Loucy (cell line): ENCODE measurements around the gene LIN52.

ENCODE experiments used
- H2AFZ ChIP-seq: fragments of 200-600 bp; sonication (generic); 2 replicates; pipeline ENCODE4 v1.6.0; 2016; ENCODE audit warnings: antibody characterized with exemption, mild to moderate bottlenecking, low read length, moderate library complexity
- H3F3A ChIP-seq: fragments of 200-600 bp; 2 replicates; pipeline ENCODE4 v1.6.0; 2016; ENCODE audit warnings: antibody characterized with exemption, low read depth, mild to moderate bottlenecking
- H3K27me3 ChIP-seq: fragments of 200-600 bp; sonication (generic); 2 replicates; pipeline ENCODE4 v1.6.1; 2014; ENCODE audit warnings: low read length, mild to moderate bottlenecking; ENCODE audit not compliant: insufficient read depth, poor library complexity, severe bottlenecking
- H3K36me3 ChIP-seq: fragments of 200-600 bp; sonication (generic); 2 replicates; pipeline ENCODE4 v1.6.1; 2016; ENCODE audit warnings: low read length; ENCODE audit not compliant: insufficient read depth
- H3K4me1 ChIP-seq: fragments of 200-600 bp; sonication (generic); 2 replicates; pipeline ENCODE4 v1.5.1; 2014; ENCODE audit warnings: low read length, mild to moderate bottlenecking; ENCODE audit not compliant: insufficient read depth, poor library complexity, severe bottlenecking
- H3K4me2 ChIP-seq: fragments of 200-600 bp; sonication (generic); 2 replicates; pipeline ENCODE4 v1.6.0; 2014; ENCODE audit warnings: antibody characterized with exemption, low read length, low read depth, mild to moderate bottlenecking; ENCODE audit not compliant: poor library complexity, severe bottlenecking
- H3K4me3 ChIP-seq: fragments of 200-600 bp; sonication (generic); 2 replicates; pipeline ENCODE4 v1.5.1; 2014; ENCODE audit warnings: low read length, mild to moderate bottlenecking, mixed read lengths; ENCODE audit not compliant: poor library complexity, severe bottlenecking
- H3K79me2 ChIP-seq: fragments of 200-600 bp; sonication (generic); 2 replicates; pipeline ENCODE4 v1.6.1; 2014; ENCODE audit warnings: low read length; ENCODE audit not compliant: insufficient read depth
- H3K9ac ChIP-seq: fragments of 200-600 bp; sonication (generic); 2 replicates; pipeline ENCODE4 v1.6.0; 2014; ENCODE audit warnings: mild to moderate bottlenecking, low read depth, low read length, moderate library complexity; ENCODE audit not compliant: poor library complexity, severe bottlenecking
- H3K9me2 ChIP-seq: fragments of 200-600 bp; sonication (generic); replicated peaks from 2 replicates; pipeline ENCODE4 v1.6.1; 2016; ENCODE audit warnings: low read depth, low read length, mixed read lengths
- H3K9me3 ChIP-seq: fragments of 200-600 bp; sonication (generic); 2 replicates; pipeline ENCODE4 v1.6.1; 2014; ENCODE audit warnings: mild to moderate bottlenecking, antibody characterized with exemption, low read length, low read depth; ENCODE audit not compliant: insufficient read depth
- H4K20me1 ChIP-seq: fragments of 200-600 bp; sonication (generic); 2 replicates; pipeline ENCODE4 v1.6.0; 2014; ENCODE audit warnings: antibody characterized with exemption, low read length, mild to moderate bottlenecking; ENCODE audit not compliant: insufficient read depth, poor library complexity, severe bottlenecking
- CTCF ChIP-seq: fragments of 200-600 bp; sonication (generic); conservative IDR thresholded peaks from 2 replicates; pipeline ENCODE4 v1.5.1; 2014; ENCODE audit warnings: mild to moderate bottlenecking, antibody characterized with exemption, low read length
- EZH2phosphoT487 ChIP-seq: fragments of 200-600 bp; IDR thresholded peaks from 2 replicates; pipeline ENCODE4 v1.6.1; 2018; ENCODE audit warnings: antibody characterized with exemption, mild to moderate bottlenecking, moderate library complexity, borderline replicate concordance

The LIN52 gene

DNA sequence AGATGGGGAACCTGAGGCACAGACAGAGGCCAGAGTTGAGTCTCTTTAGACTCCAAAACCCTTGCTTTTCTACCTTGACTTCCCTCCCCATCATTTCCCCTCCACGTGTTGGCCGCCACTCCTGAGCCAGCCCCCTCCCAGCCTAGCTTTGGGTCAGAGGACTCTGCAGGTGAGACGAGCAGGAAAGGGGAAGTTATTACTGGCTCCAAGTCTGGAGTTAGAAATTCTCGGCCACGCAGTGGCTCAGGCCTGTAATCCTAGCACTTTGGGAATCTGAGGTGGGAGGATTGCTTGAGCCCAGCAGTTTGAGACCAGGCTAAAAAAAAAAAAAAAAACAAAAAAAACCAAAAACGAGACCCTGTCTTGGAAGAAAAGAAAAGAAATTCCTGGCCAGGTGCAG, 163.3 kb downstream of the LIN52 start:
- Histone ChIP-seq H3K9me2 (no peaks in the 10 kb centered on the region), H3K9me3 (no peaks in the 10 kb centered on the region), H3F3A (no peaks in the 10 kb centered on the region), H2AFZ (no peak overlapping the region), H3K36me3 (no peaks in the 10 kb centered on the region), H3K27me3 (no peaks in the 10 kb centered on the region), H3K4me2 (no peak overlapping the region), H3K9ac (no peak overlapping the region), H3K4me1 (no peaks in the 10 kb centered on the region), H3K4me3 (no peak overlapping the region), H3K79me2 (no peaks in the 10 kb centered on the region), H4K20me1 (no peaks in the 10 kb centered on the region)
- TF ChIP-seq CTCF = no peak
- TF ChIP-seq EZH2phosphoT487 = no peak

- Histone ChIP-seq H3F3A (no peaks in the 10 kb centered on the region), H3K4me3 (no peak overlapping the region), H3K36me3 (no peaks in the 10 kb centered on the region), H4K20me1 (no peaks in the 10 kb centered on the region), H3K9me2 (no peaks in the 10 kb centered on the region), H2AFZ (no peak overlapping the region), H3K4me2 (no peak overlapping the region), H3K79me2 (no peaks in the 10 kb centered on the region), H3K4me1 (no peaks in the 10 kb centered on the region), H3K27me3 (no peaks in the 10 kb centered on the region), H3K9ac (no peak overlapping the region), H3K9me3 (no peaks in the 10 kb centered on the region)
- TF ChIP-seq EZH2phosphoT487 (no peak), CTCF (no peak)
These were observed 164.9 kb downstream of the LIN52 start for GRCh38 chr14:74249433-74250375.
